ENCODE data around the gene FAM9B. TPM values are rescaled to one million over a fixed set of nuclear protein-coding genes. Genes with fewer than 3 reads are reported as not detected.

The FAM9B gene
- total RNA-seq: 0.41 and 0.87 TPM in 2 replicates

DNA sequence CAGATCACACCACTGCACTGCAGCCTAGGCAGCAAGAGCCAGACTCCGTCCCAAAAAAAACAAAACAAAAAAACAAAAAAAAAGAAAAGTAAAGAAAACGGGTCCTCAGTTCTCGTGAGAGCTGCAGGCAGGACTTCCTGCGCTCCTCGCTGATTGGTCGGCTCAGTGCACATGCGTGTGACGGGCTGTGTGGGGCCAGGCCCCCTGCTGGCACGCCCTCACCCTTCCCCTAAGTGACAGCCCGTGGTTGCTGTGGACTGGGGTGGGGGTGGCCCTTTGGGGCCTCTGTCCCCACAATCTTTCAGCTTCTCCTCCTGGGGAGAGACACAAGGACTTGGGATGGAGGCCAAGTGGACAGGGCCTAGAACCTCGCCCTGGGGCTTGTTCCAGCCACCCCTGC is at the start of gene FAM9B:
TSS of gene FAM9B (minus strand) at position 139 of the 400 bp plus-strand sequence. CDS start 1,141 bp downstream, outside the sequence.
- H3K36me3 Mint-ChIP-seq (ENCODE audit: low read depth): no peaks in the 10 kb centered on the region
- no peak within 1 kb of the TSS for H3K27ac Mint-ChIP-seq
- no peak for DNase-seq (ENCODE audit: low spot score)
- H3K9me3 Mint-ChIP-seq: peaks cover 6% of the 10 kb centered on the region
- H3K4me3 Mint-ChIP-seq (ENCODE audit: low read depth): no peak within 1 kb of the TSS
- intact Hi-C loops (cut with micrococcal nuclease): no loop called here
- H3K4me1 Mint-ChIP-seq (ENCODE audit: low read depth): peaks cover 4% of the 10 kb centered on the region
- peaks cover 3% of the 10 kb centered on the region for H3K27me3 Mint-ChIP-seq (ENCODE audit: low read depth)

DNA sequence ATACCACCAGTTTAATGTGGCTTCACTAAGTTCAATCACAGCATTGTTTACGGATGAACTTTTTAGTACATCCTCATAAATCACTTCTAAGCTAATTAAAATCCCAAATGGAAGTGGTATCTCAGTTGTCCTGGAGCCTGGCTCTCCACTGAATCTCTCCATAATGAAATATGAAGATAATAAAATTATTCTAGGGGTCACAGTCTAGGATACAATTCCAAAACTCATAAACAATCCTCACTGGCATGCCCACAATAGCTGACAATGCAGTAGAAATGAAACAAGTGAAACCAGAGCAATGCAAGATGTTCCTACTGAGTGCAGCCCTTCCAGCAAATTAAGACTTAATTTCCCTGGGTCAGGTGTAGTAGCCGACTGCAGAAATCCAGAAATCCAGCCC is 47.3 kb upstream of the FAM9B start:
- Mint-ChIP-seq H3K36me3 (ENCODE audit: low read depth) (no peaks in the 10 kb centered on the region), H3K27ac (no peak overlapping the region), H3K4me3 (ENCODE audit: low read depth) (no peak overlapping the region), H3K4me1 (ENCODE audit: low read depth) (no peaks in the 10 kb centered on the region), H3K9me3 (peaks cover 6% of the 10 kb centered on the region), H3K27me3 (ENCODE audit: low read depth) (peaks cover 2% of the 10 kb centered on the region)
- DNase-seq (ENCODE audit: low spot score): no peak
- intact Hi-C loops (cut with micrococcal nuclease): no loop called here

DNA sequence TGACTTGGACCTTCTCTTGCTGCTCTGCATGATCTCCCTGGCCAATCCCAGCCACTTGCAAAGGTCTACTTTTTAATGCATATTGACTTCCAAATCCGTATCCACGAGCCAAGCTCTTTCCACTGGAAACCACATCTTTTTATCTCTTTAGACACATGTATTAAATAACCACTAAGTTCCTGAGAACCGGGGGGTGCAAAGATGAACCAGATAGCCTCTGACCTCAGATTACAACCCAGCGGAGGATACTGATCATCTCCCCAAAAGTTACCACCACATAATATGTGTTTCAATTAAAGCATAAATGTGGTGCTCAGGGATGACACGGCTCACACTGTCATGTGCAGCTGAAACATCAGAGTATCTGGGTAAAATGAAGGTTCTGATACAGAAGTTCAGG is 40.4 kb upstream of the FAM9B start:
- H3K27me3 Mint-ChIP-seq (ENCODE audit: low read depth): peaks cover 6% of the 10 kb centered on the region
- peaks cover 8% of the 10 kb centered on the region for H3K4me1 Mint-ChIP-seq (ENCODE audit: low read depth)
- H3K36me3 Mint-ChIP-seq (ENCODE audit: low read depth): no peaks in the 10 kb centered on the region
- intact Hi-C loops (cut with micrococcal nuclease): no loop called here
- H3K4me3 Mint-ChIP-seq (ENCODE audit: low read depth): no peak overlapping the region
- DNase-seq (ENCODE audit: low spot score): no peak
- peaks cover under 1% of the 10 kb centered on the region for H3K9me3 Mint-ChIP-seq
- no peak overlapping the region for H3K27ac Mint-ChIP-seq

DNA sequence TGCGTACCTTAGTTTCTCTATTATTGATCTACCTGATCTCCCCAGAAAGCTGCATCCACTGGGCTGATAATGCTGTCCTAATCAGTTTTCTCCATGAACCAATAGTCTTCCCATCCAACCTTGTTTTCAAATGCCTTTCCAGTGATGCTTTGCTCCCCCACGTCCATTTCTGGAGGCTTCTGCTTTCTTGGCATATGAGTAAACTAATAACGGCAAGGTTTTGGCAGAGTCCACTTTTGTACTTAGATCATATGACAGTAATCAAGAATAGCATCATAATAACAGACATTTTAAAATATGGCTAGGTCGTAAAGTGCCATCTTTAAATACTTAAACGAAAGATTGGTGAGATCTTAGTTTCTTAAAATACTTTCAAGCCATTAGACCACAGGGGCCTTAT is 38.4 kb upstream of the FAM9B start:
- H3K27me3 Mint-ChIP-seq (ENCODE audit: low read depth): peaks cover 9% of the 10 kb centered on the region
- peaks cover 10% of the 10 kb centered on the region for H3K4me1 Mint-ChIP-seq (ENCODE audit: low read depth)
- no peaks in the 10 kb centered on the region for H3K9me3 Mint-ChIP-seq
- intact Hi-C loops (cut with micrococcal nuclease): no loop called here
- H3K4me3 Mint-ChIP-seq (ENCODE audit: low read depth): no peak overlapping the region
- no peak overlapping the region for H3K27ac Mint-ChIP-seq
- H3K36me3 Mint-ChIP-seq (ENCODE audit: low read depth): no peaks in the 10 kb centered on the region
- DNase-seq (ENCODE audit: low spot score): no peak

DNA sequence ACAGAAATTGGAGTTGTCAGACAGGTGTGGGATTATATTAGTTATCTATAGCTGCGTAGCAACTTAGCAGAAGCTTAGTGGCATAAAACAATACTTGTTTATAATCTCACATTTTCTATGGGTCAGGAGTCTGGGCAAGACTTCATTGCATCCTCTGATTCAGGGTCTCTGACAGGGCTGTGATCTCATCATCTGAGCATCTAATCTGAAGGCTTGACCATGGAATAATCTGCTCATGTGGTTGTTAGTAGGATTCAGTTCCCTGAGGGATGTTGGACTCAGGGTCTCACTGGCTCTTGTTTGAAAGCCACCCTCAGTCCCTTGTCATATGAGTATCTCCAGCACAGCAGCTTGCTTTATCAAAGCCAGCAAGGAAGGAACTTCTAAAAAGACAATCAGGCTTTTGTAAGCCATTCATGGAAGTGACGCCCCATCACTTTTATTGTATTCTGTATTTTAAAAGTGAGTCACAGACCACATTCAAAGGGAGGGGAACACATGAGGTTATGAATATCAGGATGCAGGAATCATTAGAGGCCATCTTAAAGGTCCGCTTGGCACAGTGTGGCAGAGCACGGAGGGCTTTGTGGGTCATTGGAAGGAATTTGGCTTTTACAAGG is 37.2 kb upstream of the FAM9B start:
- Mint-ChIP-seq H3K4me1 (ENCODE audit: low read depth) (peaks cover 10% of the 10 kb centered on the region), H3K36me3 (ENCODE audit: low read depth) (no peaks in the 10 kb centered on the region), H3K27me3 (ENCODE audit: low read depth) (peaks cover 10% of the 10 kb centered on the region), H3K9me3 (no peaks in the 10 kb centered on the region), H3K4me3 (ENCODE audit: low read depth) (no peak overlapping the region), H3K27ac (no peak overlapping the region)
- no peak for DNase-seq (ENCODE audit: low spot score)
- intact Hi-C loops (cut with micrococcal nuclease): no loop called here

DNA sequence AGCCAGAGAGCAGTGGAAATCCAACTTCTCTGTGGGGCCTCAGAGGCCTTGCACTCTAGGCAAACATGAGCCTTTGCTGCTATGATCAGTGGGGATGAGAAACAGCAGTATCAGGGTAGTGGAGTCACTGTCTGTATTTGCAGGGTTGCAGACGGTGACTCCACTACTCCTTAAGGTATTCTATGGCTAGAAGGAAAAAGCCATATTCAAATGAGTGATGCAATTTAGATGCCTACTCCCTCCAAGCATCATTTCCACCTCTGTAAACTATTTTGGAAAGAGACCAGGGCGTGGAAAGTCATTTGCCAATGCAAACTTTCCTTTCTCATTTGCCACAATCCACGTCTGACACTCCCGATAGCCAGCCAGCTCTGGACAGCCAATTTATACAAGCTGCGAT is 35.6 kb upstream of the FAM9B start:
- Mint-ChIP-seq H3K27me3 (ENCODE audit: low read depth) (peaks cover 13% of the 10 kb centered on the region), H3K27ac (no peak overlapping the region), H3K9me3 (peaks cover 4% of the 10 kb centered on the region), H3K4me1 (ENCODE audit: low read depth) (peaks cover 8% of the 10 kb centered on the region), H3K4me3 (ENCODE audit: low read depth) (no peak overlapping the region), H3K36me3 (ENCODE audit: low read depth) (no peaks in the 10 kb centered on the region)
- no peak for DNase-seq (ENCODE audit: low spot score)
- intact Hi-C loops (cut with micrococcal nuclease): no loop called here

DNA sequence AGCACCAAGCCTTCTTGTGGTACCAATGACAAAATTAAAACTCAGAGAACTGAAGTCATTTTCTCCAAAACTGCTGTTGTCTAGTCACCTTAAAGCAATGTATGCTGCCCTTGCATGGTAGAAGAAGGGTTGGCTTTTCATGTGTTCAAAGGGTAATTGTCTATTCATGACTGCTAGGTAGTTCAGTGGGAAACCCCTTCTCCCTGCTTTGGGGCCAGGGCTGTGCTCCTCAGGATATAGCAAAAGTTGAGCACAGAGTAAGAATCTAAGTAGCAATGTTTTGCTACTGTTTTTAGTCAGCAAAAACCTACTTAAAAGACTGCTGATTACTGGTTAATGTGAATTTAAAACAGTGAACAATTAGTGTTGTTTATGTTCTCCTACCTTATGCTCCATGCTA is 30.8 kb upstream of the FAM9B start:
- H3K4me3 Mint-ChIP-seq (ENCODE audit: low read depth): no peak overlapping the region
- DNase-seq (ENCODE audit: low spot score): no peak
- peaks cover 4% of the 10 kb centered on the region for H3K9me3 Mint-ChIP-seq
- H3K27ac Mint-ChIP-seq: no peak overlapping the region
- H3K4me1 Mint-ChIP-seq (ENCODE audit: low read depth): peaks cover 3% of the 10 kb centered on the region
- intact Hi-C loops (cut with micrococcal nuclease): no loop called here
- peaks cover 12% of the 10 kb centered on the region for H3K27me3 Mint-ChIP-seq (ENCODE audit: low read depth)
- H3K36me3 Mint-ChIP-seq (ENCODE audit: low read depth): no peaks in the 10 kb centered on the region

DNA sequence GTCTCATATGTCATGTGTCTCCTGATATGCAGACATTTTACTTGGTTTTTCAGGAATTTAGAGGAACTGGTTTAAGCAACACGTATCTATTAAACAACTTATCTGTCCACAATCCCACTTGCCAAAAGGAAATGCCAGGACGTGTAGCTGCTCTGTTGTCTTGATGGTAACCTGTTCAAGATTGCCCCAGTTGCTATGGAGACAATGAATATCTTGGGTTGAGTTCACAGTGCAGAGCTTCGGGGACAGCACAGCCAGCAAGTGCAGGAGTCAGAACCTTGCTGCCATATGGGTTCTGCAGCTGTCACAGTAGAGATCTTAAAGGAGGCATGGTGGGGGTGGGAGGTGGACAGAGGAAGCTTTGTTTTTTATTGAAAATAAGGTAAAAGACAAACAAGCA is 28.7 kb upstream of the FAM9B start:
- intact Hi-C loops (cut with micrococcal nuclease): no loop called here
- peaks cover 9% of the 10 kb centered on the region for H3K27me3 Mint-ChIP-seq (ENCODE audit: low read depth)
- no peak for DNase-seq (ENCODE audit: low spot score)
- H3K4me3 Mint-ChIP-seq (ENCODE audit: low read depth): no peak overlapping the region
- peaks cover 2% of the 10 kb centered on the region for H3K4me1 Mint-ChIP-seq (ENCODE audit: low read depth)
- H3K36me3 Mint-ChIP-seq (ENCODE audit: low read depth): no peaks in the 10 kb centered on the region
- H3K9me3 Mint-ChIP-seq: peaks cover 4% of the 10 kb centered on the region
- H3K27ac Mint-ChIP-seq: no peak overlapping the region

DNA sequence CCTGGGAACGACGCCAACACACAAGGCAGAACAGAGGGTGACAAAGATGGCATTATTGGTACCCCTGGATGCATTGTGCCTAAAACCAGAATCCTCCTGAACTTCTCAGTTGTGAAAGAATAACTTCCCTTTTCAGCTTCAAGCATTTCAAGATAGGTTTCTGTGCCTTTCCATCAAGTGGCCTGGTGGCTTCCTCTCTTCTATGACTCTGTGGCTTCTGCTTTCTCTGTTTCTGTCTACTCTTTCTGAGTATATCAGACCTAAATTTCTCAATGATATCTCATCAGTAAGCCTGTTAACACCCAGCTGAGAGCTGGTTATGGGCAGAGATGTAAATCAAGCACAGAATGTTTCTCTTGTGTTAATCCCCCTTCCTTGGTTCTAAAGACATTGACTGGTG is 21.4 kb upstream of the FAM9B start:
- Mint-ChIP-seq H3K27me3 (ENCODE audit: low read depth) (no peaks in the 10 kb centered on the region), H3K27ac (peak overlapping the region; percentile 12), H3K4me3 (ENCODE audit: low read depth) (no peak overlapping the region), H3K36me3 (ENCODE audit: low read depth) (no peaks in the 10 kb centered on the region), H3K9me3 (no peaks in the 10 kb centered on the region), H3K4me1 (ENCODE audit: low read depth) (peaks cover 20% of the 10 kb centered on the region)
- intact Hi-C loops (cut with micrococcal nuclease): no loop called here
- DNase-seq (ENCODE audit: low spot score): no peak

DNA sequence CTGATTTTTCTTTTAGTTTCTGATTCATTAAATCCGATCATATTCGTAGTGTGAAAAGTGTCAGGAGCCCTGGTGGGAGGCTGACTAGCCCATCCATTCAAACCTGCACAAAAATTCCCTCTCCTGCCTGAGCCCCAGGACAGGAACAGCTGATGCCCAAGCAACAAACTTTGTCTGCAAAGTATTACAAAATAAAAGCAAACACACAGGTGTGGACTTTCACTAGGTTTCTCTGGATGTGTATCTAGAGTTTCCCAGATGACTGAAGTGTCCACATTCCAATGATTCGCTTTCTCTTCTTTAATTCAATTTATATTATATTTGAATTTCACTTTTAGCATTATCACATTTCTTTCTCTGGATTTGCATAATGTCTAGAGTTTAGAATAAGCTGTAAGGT is 18.2 kb upstream of the FAM9B start:
- H3K9me3 Mint-ChIP-seq: no peaks in the 10 kb centered on the region
- H3K4me1 Mint-ChIP-seq (ENCODE audit: low read depth): peaks cover 17% of the 10 kb centered on the region
- intact Hi-C loops (cut with micrococcal nuclease): no loop called here
- no peaks in the 10 kb centered on the region for H3K36me3 Mint-ChIP-seq (ENCODE audit: low read depth)
- H3K4me3 Mint-ChIP-seq (ENCODE audit: low read depth): no peak overlapping the region
- H3K27me3 Mint-ChIP-seq (ENCODE audit: low read depth): no peaks in the 10 kb centered on the region
- DNase-seq (ENCODE audit: low spot score): no peak
- no peak overlapping the region for H3K27ac Mint-ChIP-seq

DNA sequence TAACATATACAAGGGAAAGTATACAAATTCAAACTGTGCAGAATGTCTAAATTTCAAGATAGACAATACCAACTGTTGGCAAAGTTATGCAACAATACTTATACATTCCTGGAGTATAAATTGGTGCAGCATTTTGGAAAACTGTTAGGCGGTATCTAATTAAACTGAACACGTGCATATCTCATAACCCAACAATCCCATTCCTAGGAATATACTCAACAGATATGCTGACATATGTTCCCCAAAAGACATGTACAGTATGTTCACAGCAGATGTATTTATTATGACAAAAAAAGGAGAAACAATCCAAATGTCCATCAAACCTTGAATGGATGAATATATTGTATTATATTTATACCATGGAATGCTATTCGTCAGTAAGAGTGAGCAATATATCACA is 16.4 kb upstream of the FAM9B start:
- Mint-ChIP-seq H3K4me3 (ENCODE audit: low read depth) (no peak overlapping the region), H3K27ac (no peak overlapping the region), H3K27me3 (ENCODE audit: low read depth) (no peaks in the 10 kb centered on the region), H3K4me1 (ENCODE audit: low read depth) (peaks cover 5% of the 10 kb centered on the region), H3K36me3 (ENCODE audit: low read depth) (no peaks in the 10 kb centered on the region), H3K9me3 (no peaks in the 10 kb centered on the region)
- intact Hi-C loops (cut with micrococcal nuclease): no loop called here
- DNase-seq (ENCODE audit: low spot score): no peak

DNA sequence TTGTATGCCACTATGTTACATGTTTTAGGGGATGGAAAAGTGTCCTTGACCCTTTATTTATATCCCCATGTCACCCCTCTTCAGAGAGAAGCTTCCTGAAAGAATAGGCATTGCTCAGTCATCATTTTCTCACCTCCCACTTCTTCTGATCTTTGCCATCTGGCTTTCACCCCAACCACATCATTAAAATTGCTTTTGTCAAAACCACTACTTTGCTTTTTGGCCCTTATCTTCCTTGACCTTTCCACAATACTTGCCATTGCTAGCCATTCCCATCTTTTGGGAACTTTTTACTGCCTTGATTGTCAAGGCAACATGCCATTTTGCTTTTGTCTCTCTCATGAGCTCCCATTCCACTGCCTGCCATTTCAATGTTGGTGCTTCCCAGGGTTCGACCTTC is 14.9 kb upstream of the FAM9B start:
- H3K27ac Mint-ChIP-seq: no peak overlapping the region
- intact Hi-C loops (cut with micrococcal nuclease): no loop called here
- DNase-seq (ENCODE audit: low spot score): no peak
- H3K4me3 Mint-ChIP-seq (ENCODE audit: low read depth): no peak overlapping the region
- no peaks in the 10 kb centered on the region for H3K27me3 Mint-ChIP-seq (ENCODE audit: low read depth)
- H3K9me3 Mint-ChIP-seq: no peaks in the 10 kb centered on the region
- no peaks in the 10 kb centered on the region for H3K4me1 Mint-ChIP-seq (ENCODE audit: low read depth)
- no peaks in the 10 kb centered on the region for H3K36me3 Mint-ChIP-seq (ENCODE audit: low read depth)

DNA sequence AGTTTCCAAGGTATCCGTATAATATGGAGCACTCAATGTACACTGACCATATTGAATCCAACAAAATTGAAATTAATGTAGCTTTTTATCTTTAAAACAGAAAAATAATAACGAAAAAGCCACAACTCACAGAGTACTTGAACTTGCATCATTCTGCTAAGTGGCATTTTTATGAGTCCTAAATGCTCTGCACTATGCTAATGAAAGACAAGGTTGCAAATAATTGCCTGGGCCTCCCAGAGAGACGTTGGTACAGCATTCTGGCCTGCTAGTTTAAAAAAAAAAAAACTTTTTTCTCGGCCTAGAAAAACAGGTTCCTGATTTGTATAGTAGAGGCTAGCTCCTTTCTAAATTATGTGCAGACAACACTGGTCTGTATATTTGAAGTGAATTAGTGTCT is 4.3 kb upstream of the FAM9B start:
- Mint-ChIP-seq H3K4me3 (ENCODE audit: low read depth) (no peak overlapping the region), H3K4me1 (ENCODE audit: low read depth) (peaks cover 4% of the 10 kb centered on the region), H3K36me3 (ENCODE audit: low read depth) (no peaks in the 10 kb centered on the region), H3K27ac (no peak overlapping the region), H3K27me3 (ENCODE audit: low read depth) (no peaks in the 10 kb centered on the region), H3K9me3 (peaks cover 6% of the 10 kb centered on the region)
- no peak for DNase-seq (ENCODE audit: low spot score)
- intact Hi-C loops (cut with micrococcal nuclease): no loop called here

DNA sequence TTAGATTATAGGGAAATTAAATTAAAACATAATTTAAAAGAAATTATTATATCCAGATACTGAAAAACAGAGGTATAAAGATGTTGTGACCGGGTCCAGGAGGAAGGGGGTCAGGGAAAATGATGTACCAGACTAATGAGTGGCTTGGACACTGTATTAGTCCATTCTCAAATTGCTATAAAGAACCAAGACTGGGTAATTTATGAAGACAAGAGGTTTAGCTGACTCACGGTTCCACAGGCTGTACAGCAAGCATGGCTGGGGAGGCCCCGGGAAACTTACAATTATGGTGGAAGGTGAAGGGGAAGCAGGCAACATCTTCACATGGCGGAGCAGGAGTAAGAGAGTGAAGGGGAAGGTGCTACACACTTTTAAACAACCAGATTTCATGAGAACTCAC is 3.4 kb upstream of the FAM9B start:
- H3K27me3 Mint-ChIP-seq (ENCODE audit: low read depth): no peaks in the 10 kb centered on the region
- no peak overlapping the region for H3K4me3 Mint-ChIP-seq (ENCODE audit: low read depth)
- H3K27ac Mint-ChIP-seq: no peak overlapping the region
- intact Hi-C loops (cut with micrococcal nuclease): no loop called here
- H3K36me3 Mint-ChIP-seq (ENCODE audit: low read depth): no peaks in the 10 kb centered on the region
- no peak for DNase-seq (ENCODE audit: low spot score)
- H3K9me3 Mint-ChIP-seq: peaks cover 6% of the 10 kb centered on the region
- peaks cover 4% of the 10 kb centered on the region for H3K4me1 Mint-ChIP-seq (ENCODE audit: low read depth)
